ENCODE data around the gene PML. TPM values are rescaled to one million over a fixed set of nuclear protein-coding genes. Genes with fewer than 3 reads are reported as not detected.

The PML gene
- total and polyA plus RNA-seq, 9 of the 15 experiments (the other 6 are each of a cell fraction or from before 2014, with no cell fraction given), result 5.0 to 50.7 (median 10.1) TPM

- Histone ChIP-seq H3K9ac (ENCODE audit: insufficient read depth in 1 of 2, low read depth in 2 of 2, low read length in 2 of 2) (0 out of 4 replicates have a peak overlapping the region, but pooled peaks of 1 of the 2 experiments have one; percentile 4), H3K4me1 (replicated peaks in 1 of 2; ENCODE audit: control insufficient read depth in 2 of 2, insufficient read depth in 2 of 2, low read length in 2 of 2) (peaks cover 34 to 47% of the 10 kb centered on the region in 2 experiments), H3K4me2 (ENCODE audit: insufficient read depth, low read length) (no peak overlapping the region), H3K27me3 (ENCODE audit: control insufficient read depth in 2 of 2, insufficient read depth in 2 of 2, low read length in 2 of 2) (no peaks in the 10 kb centered on the region; a peak in 1 of 5 replicates), H3K36me3 (ENCODE audit: control insufficient read depth, insufficient read depth, low read length) (no peaks in the 10 kb centered on the region), H3K9me1 (ENCODE audit: control insufficient read depth, insufficient read depth, low read length) (no peaks in the 10 kb centered on the region), H3K4me3 (no peak overlapping the region), H2AFZ (ENCODE audit: low read depth, low read length) (no peak overlapping the region), H3K79me2 (ENCODE audit: control insufficient read depth, insufficient read depth, low read length) (peaks cover 2% of the 10 kb centered on the region; the same call in 1 of the 3 replicates), H3K27ac (ENCODE audit: extremely low read depth, low read depth, low read length) (no peak overlapping the region), H3K9me3 (replicated peaks; ENCODE audit: control insufficient read depth, insufficient read depth, low read depth, low read length) (no peaks in the 10 kb centered on the region), H4K20me1 (replicated peaks; ENCODE audit: control insufficient read depth, insufficient read depth, low read length) (no peaks in the 10 kb centered on the region)
- in situ Hi-C loops (cut with MboI) (no loop called here), intact Hi-C loops (cut with micrococcal nuclease) (no loop called here)
- CTCF ChIA-PET (ENCODE audit: low intra/inter-chr PET ratio), result no interaction called here
- ATAC-seq (no peak), DNase-seq (ENCODE audit: extremely low read depth in 1 of 4, low spot score in 3 of 4) (no peak), FAIRE-seq (no peak)
- WGBS (ENCODE audit: insufficient coverage, low coverage, missing lambda C conversion rate), result 95% methylated on average over 13 of the region's 13 CpGs
- POLR2A ChIA-PET, result interaction anchor here (0.6 kb wide), 1 partner anchor 10 kb away, joined by 5 read pairs; no protein-coding TSS in a partner anchor
- BruUV-seq (replicated peaks), result no TSS peak
- TF ChIP-seq ZNF133 (CRISPR knock-in tag; IDR thresholded peaks at IDR 0.05) (no peak), U2AF2 (optimal IDR thresholded peaks at IDR 0.05; ENCODE audit: low read depth, low read length) (no peak), MLX (CRISPR knock-in tag; conservative IDR thresholded peaks at IDR 0.05) (no peak), CCNT2 (IDR thresholded peaks at IDR 0.05; ENCODE audit: borderline replicate concordance, extremely low read depth, insufficient read length, low read depth, low read length) (no peak), NR2F6 (CRISPR knock-in tag; IDR thresholded peaks at IDR 0.05) (no peak), EHMT2 (IDR thresholded peaks at IDR 0.05) (no peak), CHCHD3 (CRISPR knock-in tag; IDR thresholded peaks at IDR 0.05) (no peak), FOXK2 (conservative IDR thresholded peaks at IDR 0.05 in 1 of 2, IDR thresholded peaks at IDR 0.05 in 1 of 2; ENCODE audit: low read depth in 2 of 2) (no peak), EWSR1 (IDR thresholded peaks at IDR 0.05; ENCODE audit: borderline replicate concordance, low read depth, partially characterized antibody) (no peak), PRDM10 (IDR thresholded peaks at IDR 0.05; ENCODE audit: partially characterized antibody) (no peak), ZFP36 (IDR thresholded peaks at IDR 0.05; ENCODE audit: low read depth, low read length, partially characterized antibody) (no peak), ZNF561 (CRISPR knock-in tag; conservative IDR thresholded peaks at IDR 0.05) (no peak), ZNF280A (IDR thresholded peaks at IDR 0.05; ENCODE audit: low read depth, partially characterized antibody) (no peak)
Observed at GRCh38 chr15:73988445-73988969, 6.0 kb upstream of the PML start.

All from K562 (cell line).